Ureter (tissue), 1 donor: ENCODE results near the gene IRAK2. TPM values are rescaled to one million over a fixed set of nuclear protein-coding genes. Genes with fewer than 3 reads are reported as not detected.

Source experiments
- DNase-seq: peaks from one replicate; pipeline ENCODE4 v3.0.0-alpha.2; 2020; ENCODE audit warnings: low spot score
- total RNA-seq: library from RNA; stranded (reverse); gene quantifications from one replicate; pipeline ENCODE4 v1.2.4, GENCODE V29; 2023
- donor health status: DM: yes; HTN: yes; CAD: no.

The IRAK2 gene
- total RNA-seq, 1 donor from 2014 or later: 20.3 TPM

GRCh38 chr3:10188804-10189556 lies 24.3 kb downstream of the IRAK2 start:
- DNase-seq: no peak

- DNase-seq: peak; percentile 93
These were observed 25.0 kb downstream of the IRAK2 start for GRCh38 chr3:10189557-10190354.

- DNase-seq: peak; percentile 56
These were observed 28.4 kb downstream of the IRAK2 start for GRCh38 chr3:10192953-10193691.

GRCh38 chr3:10193692-10194327 lies 29.1 kb downstream of the IRAK2 start:
- DNase-seq: no peak

GRCh38 chr3:10194328-10195071 lies 29.8 kb downstream of the IRAK2 start:
- peak; percentile 69 for DNase-seq

GRCh38 chr3:10195366-10196089 lies 30.8 kb downstream of the IRAK2 start:
- no peak for DNase-seq

GRCh38 chr3:10196389-10197052 lies 31.8 kb downstream of the IRAK2 start:
- no peak for DNase-seq

- DNase-seq: no peak
These were observed 33.5 kb downstream of the IRAK2 start for GRCh38 chr3:10198226-10198625.

- peak; percentile 89 for DNase-seq
These were observed 34.3 kb downstream of the IRAK2 start for GRCh38 chr3:10198761-10199649.

GRCh38 chr3:10204921-10205320 lies 40.2 kb downstream of the IRAK2 start:
- no peak for DNase-seq

GRCh38 chr3:10205451-10206165 lies 40.9 kb downstream of the IRAK2 start:
- DNase-seq: no peak

- DNase-seq: no peak
These were observed 41.4 kb downstream of the IRAK2 start for GRCh38 chr3:10206166-10206511.

GRCh38 chr3:10213156-10213792 lies 48.6 kb downstream of the IRAK2 start:
- DNase-seq: no peak

GRCh38 chr3:10215578-10216368 lies 51.1 kb downstream of the IRAK2 start:
- no peak for DNase-seq

GRCh38 chr3:10217359-10217758 lies 52.6 kb downstream of the IRAK2 start:
- no peak for DNase-seq

GRCh38 chr3:10219737-10220136 lies 55.0 kb downstream of the IRAK2 start:
- DNase-seq: no peak
